ENCODE data around the gene SNX13.

DNA sequence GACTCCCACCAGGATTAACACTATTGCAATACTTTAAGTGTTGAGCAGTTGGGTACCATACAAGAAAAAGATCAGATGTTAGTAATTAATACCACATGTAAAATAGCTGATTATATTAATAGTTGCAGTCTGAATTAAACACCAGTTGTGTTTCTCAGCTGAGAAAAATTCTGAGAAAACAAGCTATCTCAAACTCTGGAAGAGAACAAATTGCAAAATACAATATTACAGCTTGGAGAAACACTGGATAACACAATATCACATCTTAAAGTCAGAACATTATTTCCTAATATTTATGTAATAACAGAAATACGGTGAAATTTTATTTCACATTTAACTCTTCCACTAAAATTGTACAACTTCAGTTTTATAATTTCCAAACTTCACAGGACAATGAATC lies 9.2 kb downstream of the SNX13 start:
- TF ChIP-seq, protein P1, sequence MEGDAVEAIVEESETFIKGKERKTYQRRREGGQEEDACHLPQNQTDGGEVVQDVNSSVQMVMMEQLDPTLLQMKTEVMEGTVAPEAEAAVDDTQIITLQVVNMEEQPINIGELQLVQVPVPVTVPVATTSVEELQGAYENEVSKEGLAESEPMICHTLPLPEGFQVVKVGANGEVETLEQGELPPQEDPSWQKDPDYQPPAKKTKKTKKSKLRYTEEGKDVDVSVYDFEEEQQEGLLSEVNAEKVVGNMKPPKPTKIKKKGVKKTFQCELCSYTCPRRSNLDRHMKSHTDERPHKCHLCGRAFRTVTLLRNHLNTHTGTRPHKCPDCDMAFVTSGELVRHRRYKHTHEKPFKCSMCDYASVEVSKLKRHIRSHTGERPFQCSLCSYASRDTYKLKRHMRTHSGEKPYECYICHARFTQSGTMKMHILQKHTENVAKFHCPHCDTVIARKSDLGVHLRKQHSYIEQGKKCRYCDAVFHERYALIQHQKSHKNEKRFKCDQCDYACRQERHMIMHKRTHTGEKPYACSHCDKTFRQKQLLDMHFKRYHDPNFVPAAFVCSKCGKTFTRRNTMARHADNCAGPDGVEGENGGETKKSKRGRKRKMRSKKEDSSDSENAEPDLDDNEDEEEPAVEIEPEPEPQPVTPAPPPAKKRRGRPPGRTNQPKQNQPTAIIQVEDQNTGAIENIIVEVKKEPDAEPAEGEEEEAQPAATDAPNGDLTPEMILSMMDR (conservative IDR thresholded peaks at IDR 0.05; ENCODE audit: low read depth, low read length): no peak
- TF ChIP-seq MAZ (IDR thresholded peaks at IDR 0.05; ENCODE audit: borderline replicate concordance, low read depth, low read length): no peak
- TF ChIP-seq BHLHE40 (IDR thresholded peaks at IDR 0.05; ENCODE audit: low read depth, low read length): no peak
- no peak for TF ChIP-seq CHD1 (IDR thresholded peaks at IDR 0.05; ENCODE audit: low read depth, low read length)
- no peak for TF ChIP-seq POLR2A (IDR thresholded peaks at IDR 0.05; ENCODE audit: low read depth, low read length)
